Lower leg skin (tissue), 3 donors: ENCODE data around the gene BUB3.
"Not testable (repeated sequence)": the region's sequence is repeated elsewhere in the genome, so short reads cannot be mapped to it uniquely, and the experiment has no call there.

Experiments
- CTCF ChIP-seq, 3 donors: fragments of 450-650 bp; IDR thresholded peaks; one replicate each; pipeline ENCODE4 v1.5.1; 2016; ENCODE audit warnings: antibody characterized with exemption in 3 of 3, mild to moderate bottlenecking in 3 of 3, moderate library complexity in 2 of 3
- POLR2A ChIP-seq, 2 donors: fragments of 450-650 bp; IDR thresholded peaks; one replicate each; pipeline ENCODE4 v1.6.1; 2016 to 2017; ENCODE audit warnings: antibody characterized with exemption in 2 of 2, mild to moderate bottlenecking in 1 of 2, moderate library complexity in 1 of 2

GRCh38 chr10:123178390-123178789, 24.2 kb downstream of the BUB3 start:
- TF ChIP-seq CTCF, POLR2A (IDR thresholded peaks at IDR 0.05): not testable (repeated sequence)
